BE2C (cell line): ENCODE data around the gene CFAP299.

Experiments used
- DNase-seq: peaks from one replicate; pipeline ENCODE4 v3.0.0-alpha.2; 2020
- H3K27me3 ChIP-seq: fragments of 250-450 bp; sonication (Bioruptor Pico); 2 replicates; pipeline ENCODE4 v1.5.1; 2020; ENCODE audit warnings: mild to moderate bottlenecking
- H3K36me3 ChIP-seq: fragments of 250-450 bp; sonication (Bioruptor Pico); 2 replicates; pipeline ENCODE4 v1.5.1; 2020; ENCODE audit warnings: mild to moderate bottlenecking
- H3K4me1 ChIP-seq: fragments of 250-450 bp; sonication (Bioruptor Pico); 2 replicates; pipeline ENCODE4 v1.5.1; 2020
- H3K4me3 ChIP-seq: 2 replicates; pipeline ENCODE4 v1.5.1; 2011; ENCODE audit warnings: low read depth, low read length
- H3K9me3 ChIP-seq: fragments of 250-450 bp; sonication (Bioruptor Pico); 2 replicates; pipeline ENCODE4 v1.5.1; 2020
- TF ChIP-seq, protein P1 (sequence below): IDR thresholded peaks from 2 replicates; pipeline ENCODE4 v1.5.1; 2012; ENCODE audit warnings: mild to moderate bottlenecking, low read depth, low read length

The CFAP299 gene

DNA sequence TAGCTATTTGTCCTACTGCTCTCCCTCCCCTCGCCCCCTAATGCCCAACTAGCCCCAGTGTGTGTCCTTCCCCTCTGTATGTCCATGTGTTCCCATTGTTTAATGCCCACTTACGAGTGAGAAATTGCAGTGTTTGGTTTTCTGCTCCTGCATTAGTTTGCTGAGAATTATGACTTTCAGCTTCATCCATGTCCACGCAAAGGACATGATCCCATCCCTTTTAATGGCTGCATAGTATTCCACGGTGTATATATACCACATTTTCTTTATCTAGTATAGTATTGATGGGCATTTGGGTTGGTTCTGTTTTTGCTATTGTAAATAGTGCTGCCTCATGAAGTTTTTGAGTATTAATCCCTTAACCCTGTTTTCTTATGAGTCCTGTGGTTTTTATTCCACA, 33.6 kb upstream of the CFAP299 start:
- no peak for DNase-seq
- Histone ChIP-seq H3K9me3 (no peaks in the 10 kb centered on the region; the same call in 1 of the 2 replicates), H3K4me1 (no peaks in the 10 kb centered on the region), H3K27me3 (no peaks in the 10 kb centered on the region; the same call in 1 of the 2 replicates), H3K4me3 (no peak overlapping the region), H3K36me3 (no peaks in the 10 kb centered on the region)
- TF ChIP-seq, protein P1, sequence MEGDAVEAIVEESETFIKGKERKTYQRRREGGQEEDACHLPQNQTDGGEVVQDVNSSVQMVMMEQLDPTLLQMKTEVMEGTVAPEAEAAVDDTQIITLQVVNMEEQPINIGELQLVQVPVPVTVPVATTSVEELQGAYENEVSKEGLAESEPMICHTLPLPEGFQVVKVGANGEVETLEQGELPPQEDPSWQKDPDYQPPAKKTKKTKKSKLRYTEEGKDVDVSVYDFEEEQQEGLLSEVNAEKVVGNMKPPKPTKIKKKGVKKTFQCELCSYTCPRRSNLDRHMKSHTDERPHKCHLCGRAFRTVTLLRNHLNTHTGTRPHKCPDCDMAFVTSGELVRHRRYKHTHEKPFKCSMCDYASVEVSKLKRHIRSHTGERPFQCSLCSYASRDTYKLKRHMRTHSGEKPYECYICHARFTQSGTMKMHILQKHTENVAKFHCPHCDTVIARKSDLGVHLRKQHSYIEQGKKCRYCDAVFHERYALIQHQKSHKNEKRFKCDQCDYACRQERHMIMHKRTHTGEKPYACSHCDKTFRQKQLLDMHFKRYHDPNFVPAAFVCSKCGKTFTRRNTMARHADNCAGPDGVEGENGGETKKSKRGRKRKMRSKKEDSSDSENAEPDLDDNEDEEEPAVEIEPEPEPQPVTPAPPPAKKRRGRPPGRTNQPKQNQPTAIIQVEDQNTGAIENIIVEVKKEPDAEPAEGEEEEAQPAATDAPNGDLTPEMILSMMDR, result no peak

GRCh38 chr4:80302616-80303223, 32.8 kb upstream of the CFAP299 start:
- no peak overlapping the region for H3K4me3 ChIP-seq
- no peaks in the 10 kb centered on the region for H3K4me1 ChIP-seq
- no peak for DNase-seq
- no peaks in the 10 kb centered on the region; the same call in 1 of the 2 replicates for H3K9me3 ChIP-seq
- no peaks in the 10 kb centered on the region for H3K36me3 ChIP-seq
- TF ChIP-seq, protein P1, result no peak
- peaks cover 2% of the 10 kb centered on the region; the same call in 1 of the 2 replicates for H3K27me3 ChIP-seq

DNA sequence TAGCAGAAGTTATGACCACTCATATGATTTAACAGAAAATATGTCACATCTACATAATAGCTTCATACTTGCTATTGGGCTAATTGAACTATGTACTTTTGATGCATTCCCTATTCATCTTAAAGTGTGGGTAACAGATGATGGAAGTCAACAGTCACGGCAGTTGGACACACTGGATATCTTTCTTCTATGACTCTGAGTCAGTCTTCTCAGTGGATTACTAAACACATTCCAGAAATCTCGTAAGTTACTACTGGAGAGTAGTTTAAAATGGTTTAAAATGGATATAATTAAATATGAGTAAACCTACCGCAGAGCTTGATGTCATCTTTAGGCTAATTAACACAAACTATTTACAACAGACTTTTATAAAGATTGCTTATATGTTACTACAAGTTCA, 30.1 kb upstream of the CFAP299 start:
- no peaks in the 10 kb centered on the region for H3K36me3 ChIP-seq
- no peaks in the 10 kb centered on the region; the same call in 1 of the 2 replicates for H3K9me3 ChIP-seq
- peaks cover 18% of the 10 kb centered on the region for H3K27me3 ChIP-seq
- no peaks in the 10 kb centered on the region for H3K4me1 ChIP-seq
- no peak for DNase-seq
- H3K4me3 ChIP-seq, result no peak overlapping the region
- TF ChIP-seq, protein P1, result no peak

DNA sequence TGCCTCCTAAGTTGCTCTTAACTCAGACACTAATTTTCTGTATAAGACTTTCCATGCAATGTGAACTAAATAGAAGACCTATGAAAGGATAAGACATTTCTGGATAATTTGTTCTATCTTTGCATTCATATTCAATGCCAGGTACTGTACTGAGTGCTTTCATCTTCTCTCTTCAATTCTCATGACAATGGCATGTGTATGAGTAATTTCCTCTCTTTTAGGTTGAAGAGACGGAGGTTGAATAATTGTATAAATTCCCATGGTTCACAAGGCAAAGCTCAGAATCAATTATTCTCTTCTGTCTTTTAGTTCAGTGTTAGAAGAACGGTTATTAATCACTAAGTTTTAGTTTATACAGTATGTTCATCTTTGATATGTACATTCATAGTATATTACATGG, 29.3 kb upstream of the CFAP299 start:
- H3K27me3 ChIP-seq, result peaks cover 18% of the 10 kb centered on the region
- H3K4me1 ChIP-seq, result no peaks in the 10 kb centered on the region
- no peak overlapping the region for H3K4me3 ChIP-seq
- no peaks in the 10 kb centered on the region for H3K36me3 ChIP-seq
- DNase-seq, result no peak
- no peaks in the 10 kb centered on the region; the same call in 1 of the 2 replicates for H3K9me3 ChIP-seq
- TF ChIP-seq, protein P1, result no peak

DNA sequence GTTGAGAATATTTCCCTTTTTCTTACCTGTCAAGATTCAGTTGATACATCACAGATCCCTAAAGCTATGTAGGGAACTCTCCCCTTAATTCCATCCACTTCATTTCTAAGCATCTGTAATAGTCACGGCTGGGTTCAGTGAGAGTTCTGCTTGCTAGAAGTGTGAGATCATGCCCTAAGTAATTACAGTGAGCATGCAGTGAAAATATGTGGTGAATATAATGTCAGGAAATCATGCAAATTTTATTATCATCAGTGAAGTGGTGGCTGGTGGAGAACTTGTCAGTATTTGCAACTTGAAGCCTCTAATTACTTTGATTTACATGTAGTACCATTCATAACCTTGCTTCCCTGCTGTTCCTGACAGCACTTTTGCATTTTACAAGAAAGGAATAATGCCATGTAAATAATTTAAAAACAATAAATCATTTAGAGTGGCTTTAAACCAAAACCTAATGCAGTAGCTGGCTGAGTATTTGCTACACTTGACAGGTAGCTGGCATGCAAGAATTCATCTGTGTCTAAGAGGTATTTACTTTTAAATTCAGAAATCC, 28.3 kb upstream of the CFAP299 start:
- H3K4me3 ChIP-seq, result no peak overlapping the region
- H3K27me3 ChIP-seq, result peaks cover 18% of the 10 kb centered on the region
- no peaks in the 10 kb centered on the region for H3K4me1 ChIP-seq
- no peak for DNase-seq
- H3K9me3 ChIP-seq, result no peaks in the 10 kb centered on the region; the same call in 1 of the 2 replicates
- TF ChIP-seq, protein P1, result no peak
- H3K36me3 ChIP-seq, result no peaks in the 10 kb centered on the region

GRCh38 chr4:80307774-80308465, 27.6 kb upstream of the CFAP299 start:
- TF ChIP-seq, protein P1, result no peak
- Histone ChIP-seq H3K4me3 (no peak overlapping the region), H3K27me3 (peaks cover 18% of the 10 kb centered on the region), H3K4me1 (no peaks in the 10 kb centered on the region), H3K36me3 (no peaks in the 10 kb centered on the region), H3K9me3 (no peaks in the 10 kb centered on the region)
- DNase-seq, result no peak
